GM21528 (cell line): ENCODE results near the gene NGEF.
"Not testable (repeated sequence)": the region's sequence is repeated elsewhere in the genome, so short reads cannot be mapped to it uniquely, and the experiment has no call there.

Source experiments
- ATAC-seq: cut with Tn5 transposase; IDR thresholded peaks from one replicate; pipeline ENCODE4 v1.9.1; 2021; ENCODE audit warnings: mild to moderate bottlenecking, moderate library complexity; ENCODE audit not compliant: unreplicated experiment, low FRiP score

Gene NGEF

DNA sequence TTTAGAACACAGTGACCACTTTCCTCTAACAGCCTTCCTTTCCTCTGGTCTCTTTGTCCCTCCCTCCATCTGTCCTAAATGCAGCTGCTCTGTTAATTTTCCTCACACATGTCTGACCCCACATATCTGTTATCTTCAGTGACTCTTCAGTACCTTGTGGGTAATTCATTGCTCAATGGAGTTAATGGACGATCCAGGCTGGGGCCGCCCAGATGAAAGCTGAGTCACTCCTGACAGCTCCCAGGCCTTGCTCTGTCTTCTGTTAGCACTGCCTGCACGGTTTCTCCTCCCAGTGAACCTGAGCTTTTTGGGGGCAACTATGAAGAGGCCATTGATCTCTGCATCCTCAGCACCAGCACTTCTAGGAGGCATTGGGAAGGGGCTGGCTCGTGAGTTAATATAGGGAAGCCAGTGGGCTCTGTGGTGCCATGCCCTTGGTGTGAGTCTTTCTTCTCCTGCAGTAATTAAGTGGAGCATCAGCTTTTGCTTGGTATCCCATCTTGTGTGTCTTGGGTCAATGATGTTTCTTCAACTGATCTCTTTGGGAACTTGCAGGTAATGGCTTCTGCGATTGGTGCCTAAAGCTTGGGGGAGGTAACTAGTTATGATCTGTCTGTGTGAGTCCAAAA is 75.7 kb downstream of the NGEF start:
- ATAC-seq, result no peak

DNA sequence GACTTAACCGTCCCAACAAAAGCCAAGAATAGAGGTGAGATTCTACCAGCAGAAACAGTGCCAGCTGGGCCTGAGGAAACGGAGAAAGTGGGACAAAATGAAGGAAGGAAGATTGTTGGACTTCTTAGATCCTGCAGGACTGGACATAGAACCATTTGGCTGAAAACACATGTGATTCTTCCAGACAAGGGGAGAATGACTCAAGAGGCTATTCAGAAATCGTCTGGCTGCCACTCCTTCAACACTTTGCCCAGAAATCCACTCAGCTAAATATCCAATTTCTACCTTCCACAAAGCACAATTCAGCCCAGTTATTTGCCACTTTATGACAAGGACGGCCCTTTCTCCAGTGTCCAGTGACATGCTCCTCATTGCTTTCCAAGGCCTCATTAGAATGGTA is 81.4 kb downstream of the NGEF start:
- ATAC-seq, result no peak

DNA sequence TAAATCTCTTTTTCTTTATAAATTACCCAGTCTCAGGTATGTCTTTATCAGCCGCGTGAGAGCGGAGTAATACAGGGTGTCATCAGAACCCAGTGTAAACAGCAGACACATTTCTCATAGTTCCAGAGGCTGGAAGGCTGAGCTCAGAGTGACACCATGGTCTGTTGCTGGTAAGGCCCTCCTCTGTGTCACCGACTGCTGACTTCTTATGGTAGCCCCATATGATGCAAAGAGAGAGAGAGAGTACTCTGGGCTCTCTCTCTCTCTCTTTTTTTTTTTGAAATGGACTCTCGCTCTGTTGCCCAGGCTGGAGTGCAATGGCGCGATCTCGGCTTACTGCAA is 83.0 kb downstream of the NGEF start:
- ATAC-seq, result no peak

DNA sequence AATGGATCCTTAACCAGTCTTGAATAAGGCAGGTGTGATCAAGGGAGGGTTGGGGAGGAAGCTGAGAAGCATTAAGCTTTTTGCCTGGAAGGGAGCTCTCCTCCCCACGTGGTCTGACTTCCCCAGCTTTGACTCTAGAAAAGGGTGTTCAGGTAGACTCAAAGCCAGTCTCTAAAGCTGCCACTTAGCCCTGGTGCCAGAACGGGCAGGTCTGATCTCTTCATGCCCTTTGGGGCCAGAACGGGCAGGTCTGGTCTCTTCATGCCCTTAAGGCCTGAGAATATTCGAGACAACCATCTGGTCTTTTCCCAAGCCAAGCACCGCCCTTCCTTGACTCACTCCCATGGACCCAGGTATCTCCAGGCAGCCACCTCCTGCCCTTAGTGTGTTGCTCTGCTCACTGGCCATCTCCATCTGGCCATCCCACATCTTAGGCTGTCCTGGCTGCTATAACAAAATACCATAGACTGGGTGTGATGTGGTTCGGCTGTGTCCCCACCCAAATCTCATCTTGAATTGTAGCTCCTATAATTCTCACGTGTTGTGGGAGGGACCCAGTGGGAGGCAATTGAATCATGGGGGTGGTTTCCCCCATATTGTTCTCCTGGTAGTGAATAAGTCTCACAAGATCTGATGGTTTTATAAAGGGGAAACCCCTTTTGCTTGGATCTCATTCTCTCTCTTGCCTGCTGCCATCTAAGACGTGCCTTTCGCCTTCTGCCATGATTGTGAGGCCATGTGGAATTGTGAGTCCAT is 83.6 kb downstream of the NGEF start:
- ATAC-seq, result no peak

DNA sequence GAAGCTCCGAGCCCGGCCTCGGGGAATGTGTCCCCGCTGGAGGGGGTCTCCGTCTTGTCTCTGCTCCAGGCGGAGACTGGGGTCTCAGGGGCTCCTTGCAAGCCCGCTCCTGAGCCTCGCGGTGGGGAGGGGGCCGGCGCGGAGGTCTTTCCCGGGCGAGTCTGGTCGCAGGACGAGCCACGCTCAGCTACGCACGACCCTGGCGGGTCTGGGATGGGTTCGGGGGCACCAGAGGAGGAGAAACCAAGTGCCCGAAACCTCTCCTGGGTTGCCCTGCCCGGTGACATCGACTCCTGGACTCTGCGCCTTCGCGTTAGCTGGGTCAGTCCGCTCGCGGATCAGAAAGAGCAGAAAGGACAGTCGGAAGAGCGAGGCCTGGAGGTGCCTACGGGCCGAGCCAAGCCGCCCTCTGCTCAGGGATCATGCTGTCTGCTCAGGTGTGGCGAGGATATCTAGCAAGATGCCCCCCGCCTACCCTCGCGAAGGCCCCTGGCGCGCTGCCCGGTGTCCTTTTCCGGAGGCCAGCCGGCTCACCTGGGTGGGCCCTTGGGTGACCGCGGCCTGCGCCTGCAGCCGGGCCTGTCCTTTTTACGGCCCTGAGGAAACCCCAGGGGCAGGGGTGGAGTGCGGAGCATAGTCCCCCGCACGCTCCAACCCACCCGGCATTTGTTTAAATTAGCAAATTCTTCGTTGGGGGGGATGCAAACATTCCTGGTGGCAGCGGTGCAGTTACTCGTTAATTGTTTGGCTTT is 84.3 kb downstream of the NGEF start:
- ATAC-seq, result no peak

DNA sequence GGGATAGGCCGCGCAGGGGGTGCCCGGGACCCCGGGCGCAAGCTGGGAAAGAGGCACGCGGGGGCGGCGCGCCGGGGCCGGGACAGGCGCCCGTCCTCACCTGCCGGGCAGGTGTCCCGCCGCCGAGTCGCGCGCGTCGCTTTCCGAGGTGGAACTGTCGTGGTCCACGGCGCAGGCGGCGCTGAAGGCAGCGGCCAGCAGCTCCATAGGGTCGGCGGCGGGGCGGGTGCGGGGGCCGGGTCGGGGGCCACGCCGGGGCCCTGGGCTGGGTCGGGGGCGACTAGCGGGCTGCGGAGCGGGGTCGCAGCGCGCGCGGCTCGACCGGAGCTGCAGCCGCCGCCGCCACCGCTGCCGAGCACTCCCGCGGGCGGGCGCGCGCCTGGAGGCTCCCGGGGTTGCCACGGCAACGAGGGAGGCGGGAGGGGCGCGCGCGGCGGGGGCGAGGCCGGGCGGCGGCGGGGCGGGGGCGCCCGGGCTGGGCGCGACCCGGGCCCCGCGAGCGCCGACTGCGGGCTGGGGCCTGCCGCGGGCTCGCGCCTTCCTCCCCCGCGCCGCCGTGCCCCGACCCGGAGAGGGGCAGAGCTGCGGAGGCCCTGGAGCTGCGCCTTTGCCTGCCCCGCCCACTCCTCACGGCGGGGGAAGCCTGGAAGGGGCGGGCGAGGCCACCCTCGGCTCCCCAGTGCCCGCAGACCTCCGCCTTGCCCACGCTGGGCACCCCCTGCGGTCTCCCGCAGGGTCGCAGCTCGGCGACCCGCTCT is 85.1 kb downstream of the NGEF start:
- no peak for ATAC-seq

DNA sequence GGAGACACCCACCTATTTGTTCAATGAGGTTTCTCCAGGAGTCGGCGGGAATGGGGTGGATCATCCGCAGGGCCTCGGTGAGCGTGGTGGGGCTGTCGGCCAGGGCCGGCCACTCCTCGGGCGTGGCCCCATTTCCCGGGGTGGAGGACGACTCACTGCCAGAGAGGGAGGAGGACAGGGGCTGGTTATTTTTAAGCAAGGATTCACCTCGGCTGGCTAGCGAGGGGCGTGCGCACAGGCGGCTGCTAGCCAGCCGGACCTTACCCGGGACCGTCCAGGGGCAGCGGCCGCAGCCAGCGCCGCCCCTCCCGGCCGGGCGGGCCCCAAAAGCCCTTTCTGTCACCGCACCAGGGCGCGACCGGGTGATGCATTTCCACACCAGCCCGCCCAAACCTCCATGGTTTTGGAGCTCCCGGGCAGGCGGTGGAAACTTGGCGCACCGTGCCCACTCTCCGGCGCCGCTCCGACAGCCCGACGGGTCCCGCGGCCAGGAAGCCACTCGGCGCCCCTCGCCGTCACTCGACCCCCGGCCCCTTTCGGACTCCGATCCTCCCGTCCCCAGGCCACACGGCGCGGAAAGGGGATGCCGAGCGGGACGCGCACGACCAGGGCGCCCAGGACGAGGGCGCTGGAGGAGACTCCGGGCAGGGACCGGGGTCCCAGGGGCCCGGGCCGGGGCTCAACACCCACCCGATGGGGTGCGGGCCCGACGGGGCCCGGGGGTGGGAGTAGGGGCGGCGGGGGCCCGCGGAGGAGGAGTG is 85.8 kb downstream of the NGEF start:
- no peak for ATAC-seq

DNA sequence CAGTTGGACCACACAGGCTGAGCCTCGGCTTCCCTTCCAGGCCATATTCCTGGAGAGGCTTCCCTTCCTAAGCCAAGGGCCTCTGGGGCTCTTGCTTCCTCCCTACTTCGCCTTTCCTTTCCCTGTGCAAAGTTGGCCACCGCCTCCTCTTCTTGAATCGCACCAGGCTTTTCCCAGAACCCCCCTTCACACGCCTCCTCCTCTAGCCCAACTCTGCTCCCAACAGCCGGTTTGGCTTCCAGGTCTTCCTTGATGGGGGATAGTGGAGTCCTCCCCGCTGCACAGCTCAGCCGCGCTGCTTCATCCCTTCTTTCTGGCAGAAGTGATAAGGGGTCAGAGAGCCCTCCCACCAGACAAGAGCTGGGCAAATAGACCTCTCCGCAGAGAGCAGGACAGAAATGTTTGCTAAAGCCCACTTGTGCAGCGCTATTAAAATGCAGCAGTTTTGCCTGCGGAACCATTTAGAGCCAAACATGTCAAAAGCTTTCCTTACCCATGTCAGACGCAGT is 86.6 kb downstream of the NGEF start:
- no peak for ATAC-seq

DNA sequence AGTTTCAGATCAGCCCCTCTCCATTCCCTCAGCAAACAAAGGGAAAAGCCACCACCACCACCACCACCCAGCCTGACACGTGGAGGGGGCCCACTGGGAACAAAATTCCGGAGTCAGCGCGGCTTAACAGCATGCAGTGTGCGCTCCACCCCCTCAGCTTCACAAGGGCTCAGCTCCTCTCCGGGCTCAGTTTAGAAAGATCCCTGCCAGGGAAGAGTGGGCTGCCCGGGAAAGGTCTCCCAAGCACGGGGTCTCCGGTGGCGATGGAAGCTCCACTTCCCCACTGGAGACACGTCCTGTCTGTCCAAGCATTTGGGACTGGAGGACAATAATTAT is 87.3 kb downstream of the NGEF start:
- no peak for ATAC-seq

DNA sequence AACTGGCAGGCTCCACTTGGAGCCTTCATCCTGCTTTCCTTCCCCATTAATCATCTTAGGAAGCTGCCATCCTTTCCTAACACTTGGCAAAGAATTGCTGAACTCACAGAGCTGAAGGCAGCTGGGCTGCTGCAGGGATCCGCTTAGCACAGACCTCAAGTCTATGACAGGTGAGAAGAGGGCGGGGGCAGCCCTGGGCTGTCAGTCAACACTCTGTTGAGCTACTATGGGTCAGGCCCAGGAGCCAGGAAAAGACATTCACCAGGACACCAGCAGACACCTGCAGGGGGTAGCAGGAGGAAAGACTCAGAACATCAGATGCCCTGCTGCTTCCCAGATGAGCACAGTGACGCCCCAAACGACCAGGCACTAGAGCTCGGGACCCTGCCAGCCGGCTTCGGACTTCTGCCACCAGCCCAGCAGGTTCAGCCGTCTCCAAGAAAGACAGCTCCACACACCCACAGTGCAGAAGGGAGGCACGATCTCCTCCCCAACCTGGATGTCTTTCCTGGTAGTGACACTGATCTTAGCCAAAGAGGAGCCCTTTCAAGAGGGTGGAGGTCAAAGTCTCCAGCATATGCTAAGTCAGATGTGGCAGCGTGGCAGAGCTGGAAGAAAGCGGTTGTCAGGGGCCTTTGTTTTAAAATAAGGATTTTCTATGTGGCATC is 87.8 kb downstream of the NGEF start:
- ATAC-seq, result no peak

DNA sequence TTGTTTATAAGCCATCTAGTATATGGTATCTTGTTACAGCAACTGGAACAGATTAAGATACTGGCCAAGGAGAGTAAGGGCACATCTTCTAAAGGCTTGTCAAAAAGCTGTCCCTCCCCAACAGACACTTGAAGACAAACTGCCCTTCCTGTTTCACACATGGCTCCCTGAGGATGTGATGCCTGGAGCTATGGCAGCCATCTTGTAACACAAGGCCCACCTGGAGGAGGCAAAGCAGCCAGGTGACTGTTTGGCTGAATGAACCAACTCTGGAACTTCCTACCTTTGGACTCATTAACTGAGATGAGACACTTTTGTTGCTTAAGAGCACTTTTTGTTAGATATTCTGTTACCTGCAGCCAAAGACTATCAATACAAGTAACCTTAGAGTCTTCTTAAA is 88.6 kb downstream of the NGEF start:
- ATAC-seq, result no peak

DNA sequence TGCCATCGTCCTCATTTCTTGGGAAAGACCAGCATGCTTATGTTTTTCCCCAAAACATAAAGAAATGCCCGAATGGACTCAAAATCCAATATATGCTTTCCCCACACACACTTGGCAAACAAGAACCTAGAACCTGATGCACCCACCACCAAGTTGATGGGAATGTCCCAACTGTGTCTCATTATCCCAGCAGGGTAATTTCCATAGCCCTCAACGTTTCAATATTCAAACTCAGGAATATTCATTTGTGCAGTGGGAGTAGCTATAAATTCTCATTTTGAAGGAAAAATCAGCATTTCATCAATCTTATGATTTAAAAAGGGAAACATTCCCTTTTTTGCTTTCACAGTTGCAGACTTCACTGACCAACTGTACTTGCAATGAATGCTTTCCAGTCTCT is 92.3 kb downstream of the NGEF start:
- ATAC-seq, result no peak

DNA sequence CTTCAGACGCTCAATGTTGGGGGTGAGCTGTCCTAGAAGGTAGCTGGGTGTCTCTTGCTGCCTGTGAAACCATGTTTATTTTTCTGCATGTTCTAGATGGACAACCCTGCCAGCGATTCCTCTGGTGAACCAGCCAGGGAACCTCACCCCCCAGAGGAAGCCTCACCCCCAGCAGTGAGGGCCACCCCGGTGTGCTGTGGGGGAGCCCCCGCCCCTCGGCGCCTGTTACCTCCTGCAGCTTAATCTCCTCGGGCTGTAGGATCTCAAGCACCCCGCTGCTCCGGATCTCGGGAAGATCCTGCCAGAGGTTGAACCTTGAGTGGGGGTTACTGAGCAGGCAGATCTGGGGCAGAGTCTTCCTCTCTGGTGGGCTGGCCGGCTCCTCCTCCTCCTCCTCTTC is 93.0 kb downstream of the NGEF start:
- ATAC-seq, result no peak

DNA sequence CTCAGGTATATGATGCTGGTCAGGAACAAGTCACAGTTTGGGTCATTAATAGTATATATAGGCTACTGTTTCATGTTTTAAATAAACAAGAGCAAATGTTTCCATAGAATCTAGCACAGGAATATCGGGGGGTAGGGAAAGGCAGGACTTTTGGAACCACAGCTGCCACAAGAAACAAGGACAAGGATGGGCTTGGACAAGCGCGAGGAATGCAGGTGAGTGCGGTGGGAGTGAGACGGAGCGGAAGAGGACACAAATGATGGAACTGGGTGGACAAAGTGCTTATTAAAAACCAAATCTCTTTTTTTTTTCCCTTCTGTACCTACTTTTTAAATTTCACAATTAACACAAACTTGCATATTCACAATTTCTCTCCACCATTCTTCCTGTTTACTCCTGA is 93.9 kb downstream of the NGEF start:
- ATAC-seq, result no peak

DNA sequence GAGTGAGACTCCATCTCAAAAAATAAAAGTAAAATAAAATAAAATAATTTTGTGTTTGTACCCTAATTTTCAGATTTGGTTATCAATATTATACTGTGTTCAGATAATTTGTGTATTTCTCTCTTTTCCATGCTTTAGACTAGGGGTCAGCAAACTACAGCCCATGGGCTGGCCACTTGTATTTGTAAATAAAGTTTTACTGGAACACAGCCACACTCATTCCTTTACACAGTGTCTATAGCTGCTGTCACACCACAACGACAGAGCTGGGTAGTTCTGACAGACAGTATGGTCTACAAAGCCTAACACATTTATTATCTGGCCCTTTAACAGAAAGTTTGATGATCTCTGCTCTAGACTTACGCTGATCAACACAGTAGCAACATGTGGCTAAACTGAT is 99.2 kb downstream of the NGEF start:
- ATAC-seq, result no peak

DNA sequence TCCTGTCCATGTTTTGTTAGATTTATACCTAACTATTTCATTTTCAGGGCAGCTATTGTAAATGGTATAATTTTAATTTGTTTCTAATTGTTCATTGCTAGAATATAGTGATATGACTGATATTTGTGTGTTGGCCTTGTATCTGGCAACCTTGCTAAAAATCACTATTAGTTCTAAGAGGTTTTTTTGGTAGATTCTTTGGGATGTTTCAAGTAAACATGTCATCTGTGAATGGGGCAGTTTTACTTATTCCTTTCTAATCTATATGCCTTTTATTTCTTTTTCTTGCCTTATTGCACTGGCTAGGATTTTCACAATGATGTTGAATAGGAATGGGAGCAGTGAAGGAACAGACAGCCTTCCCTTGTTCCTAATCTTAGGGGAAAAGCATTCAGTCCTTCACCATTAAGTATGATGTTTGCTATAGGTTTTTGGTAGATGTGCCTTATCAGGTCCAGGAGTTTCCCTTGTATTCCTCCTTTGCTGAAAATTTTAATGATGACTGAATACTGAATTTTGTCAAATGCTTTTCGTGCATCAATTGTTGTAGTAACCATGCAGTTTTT is 101.3 kb downstream of the NGEF start:
- ATAC-seq, result no peak

DNA sequence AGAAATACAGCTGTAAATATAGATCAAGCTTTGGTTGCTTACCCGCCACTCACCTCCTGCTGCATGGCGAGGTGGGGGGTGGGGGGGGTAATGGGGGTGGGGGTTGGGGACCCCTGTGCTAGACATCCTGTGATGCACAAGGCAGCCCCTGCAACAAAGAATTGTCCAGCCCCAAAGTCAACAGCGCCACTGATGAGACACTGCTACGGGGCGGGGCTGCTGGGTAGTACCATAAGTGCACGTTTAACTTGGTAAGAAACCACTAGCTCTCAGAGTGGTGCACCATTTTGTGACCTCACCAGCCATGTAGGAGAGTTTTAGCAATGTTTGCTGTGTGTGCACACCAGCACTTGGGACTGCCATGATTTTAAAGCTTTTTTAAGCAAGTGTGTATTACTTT is 102.7 kb downstream of the NGEF start:
- no peak for ATAC-seq

DNA sequence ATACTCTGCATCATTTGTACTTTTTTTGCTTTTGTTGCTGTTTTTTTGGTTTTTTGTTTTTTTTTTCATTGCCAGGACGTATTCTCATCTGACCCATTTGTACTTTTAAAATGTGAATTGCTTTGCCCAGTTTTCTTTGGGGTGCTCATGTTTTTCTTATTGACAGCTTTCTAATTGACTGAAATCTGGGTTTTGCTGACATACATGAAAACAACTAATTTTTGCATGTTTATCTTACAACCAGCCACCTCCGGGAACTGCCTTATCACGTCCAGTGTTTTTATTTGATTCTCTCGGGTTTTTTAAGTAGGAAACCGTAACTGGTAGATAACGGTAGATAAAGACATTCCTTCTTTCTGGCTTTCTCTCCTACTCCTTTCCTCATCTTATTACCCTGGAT is 104.4 kb downstream of the NGEF start:
- ATAC-seq, result no peak

DNA sequence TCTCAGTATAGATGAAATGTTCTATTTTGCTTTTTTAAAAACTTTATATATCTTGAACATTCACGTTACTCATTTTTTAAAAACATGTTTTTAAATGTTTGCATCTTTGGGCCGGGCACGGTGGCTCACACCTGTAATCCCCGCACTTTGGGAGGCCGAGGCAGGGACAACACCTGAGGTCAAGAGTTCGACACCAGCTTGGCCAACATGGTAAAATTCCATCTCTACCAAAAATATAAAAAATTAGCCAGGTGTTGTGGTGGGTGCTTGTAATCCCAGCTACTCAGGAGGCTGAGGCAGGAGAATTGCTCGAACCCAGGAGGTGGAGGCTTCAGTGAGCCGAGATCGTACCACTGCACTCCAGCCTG is 105.4 kb downstream of the NGEF start:
- not testable (repeated sequence) for ATAC-seq
